ENCODE measurements around the gene RAB3IL1.

DNA sequence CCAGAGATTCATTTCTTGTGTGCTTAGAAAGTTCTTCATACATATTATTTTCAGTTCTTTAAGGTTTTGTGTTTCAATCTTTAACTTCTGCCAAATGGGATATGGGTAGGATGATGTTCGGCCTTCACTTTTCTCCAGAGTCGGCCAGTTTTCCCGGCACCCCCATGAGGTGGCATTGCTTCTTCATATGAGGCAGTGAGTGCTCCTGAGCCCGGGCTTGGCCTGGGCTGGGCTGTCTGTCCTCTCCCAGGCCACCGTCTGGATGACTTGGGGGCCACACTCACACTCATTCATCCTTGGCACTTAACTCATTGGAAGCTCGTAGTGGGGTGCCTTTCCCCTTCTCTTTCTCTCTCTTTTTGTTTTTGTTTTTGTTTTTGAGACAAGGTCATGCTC, 65.5 kb downstream of the RAB3IL1 start:
- TF ChIP-seq GABPA (IDR thresholded peaks at IDR 0.05; ENCODE audit: low read depth) (no peak), CTCF (IDR thresholded peaks at IDR 0.05; ENCODE audit: insufficient read depth, low read length) (no peak), REST (IDR thresholded peaks at IDR 0.05; ENCODE audit: insufficient replicate concordance, low read depth) (no peak), POLR2AphosphoS5 (IDR thresholded peaks at IDR 0.05; ENCODE audit: low read depth) (no peak), SPI1 (IDR thresholded peaks at IDR 0.05; ENCODE audit: borderline replicate concordance, low read depth) (no peak)

Data from HL-60 (cell line).